ENCODE measurements around the gene RAB19.
"Not testable (repeated sequence)": the region's sequence is repeated elsewhere in the genome, so short reads cannot be mapped to it uniquely, and the experiment has no call there.

RAB19 gene

GRCh38 chr7:140402178-140402835 lies 1.6 kb upstream of the RAB19 start:
- DNase-seq (ENCODE audit: low read depth in 2 of 2): no peak

GRCh38 chr7:140404565-140405065 lies 757 bp downstream of the RAB19 start:
- no peak for DNase-seq (ENCODE audit: low read depth in 2 of 2)

- no peak for DNase-seq (ENCODE audit: low read depth in 2 of 2)
Measured at GRCh38 chr7:140415361-140415760, 11.5 kb downstream of the RAB19 start.

- DNase-seq (ENCODE audit: low read depth in 2 of 2): not testable (repeated sequence)
Measured at GRCh38 chr7:140415816-140416215, 12.0 kb downstream of the RAB19 start.

- DNase-seq (ENCODE audit: low read depth in 2 of 2): no peak
Measured at GRCh38 chr7:140416560-140416959, 12.7 kb downstream of the RAB19 start.

- DNase-seq (ENCODE audit: low read depth in 2 of 2): no peak
Measured at GRCh38 chr7:140417456-140418155, 13.7 kb downstream of the RAB19 start.

GRCh38 chr7:140418156-140418472 lies 14.3 kb downstream of the RAB19 start:
- not testable (repeated sequence) for DNase-seq (ENCODE audit: low read depth in 2 of 2)

- DNase-seq (ENCODE audit: low read depth in 2 of 2): no peak
Measured at GRCh38 chr7:140418653-140419052, 14.8 kb downstream of the RAB19 start.

- DNase-seq (ENCODE audit: low read depth in 2 of 2): no peak
Measured at GRCh38 chr7:140421521-140421920, 17.7 kb downstream of the RAB19 start.

GRCh38 chr7:140423501-140423900 lies 19.6 kb downstream of the RAB19 start:
- no peak for DNase-seq (ENCODE audit: low read depth in 2 of 2)

- no peak for DNase-seq (ENCODE audit: low read depth in 2 of 2)
Measured at GRCh38 chr7:140425718-140426117, 21.9 kb downstream of the RAB19 start.

GRCh38 chr7:140426130-140426529 lies 22.3 kb downstream of the RAB19 start:
- no peak for DNase-seq (ENCODE audit: low read depth in 2 of 2)

GRCh38 chr7:140433396-140433795 lies 29.5 kb downstream of the RAB19 start:
- no peak for DNase-seq (ENCODE audit: low read depth in 2 of 2)

- DNase-seq (ENCODE audit: low read depth in 2 of 2): no peak
Measured at GRCh38 chr7:140435252-140435895, 31.5 kb downstream of the RAB19 start.

- DNase-seq (ENCODE audit: low read depth in 2 of 2): no peak
Measured at GRCh38 chr7:140439359-140439758, 35.5 kb downstream of the RAB19 start.

- no peak for DNase-seq (ENCODE audit: low read depth in 2 of 2)
Measured at GRCh38 chr7:140440593-140440992, 36.7 kb downstream of the RAB19 start.

- DNase-seq (ENCODE audit: low read depth in 2 of 2): no peak
Measured at GRCh38 chr7:140441519-140441918, 37.7 kb downstream of the RAB19 start.

GRCh38 chr7:140446467-140446866 lies 42.6 kb downstream of the RAB19 start:
- no peak for DNase-seq (ENCODE audit: low read depth in 2 of 2)

- DNase-seq (ENCODE audit: low read depth in 2 of 2): no peak
Measured at GRCh38 chr7:140447841-140448240, 44.0 kb downstream of the RAB19 start.

- DNase-seq (ENCODE audit: low read depth in 2 of 2): no peak
Measured at GRCh38 chr7:140448781-140449480, 45.1 kb downstream of the RAB19 start.

- no peak for DNase-seq (ENCODE audit: low read depth in 2 of 2)
Measured at GRCh38 chr7:140451716-140452115, 47.9 kb downstream of the RAB19 start.

- DNase-seq (ENCODE audit: low read depth in 2 of 2): no peak
Measured at GRCh38 chr7:140453273-140453672, 49.4 kb downstream of the RAB19 start.
